ENCODE results near the gene KLF9. TPM values are rescaled to one million over a fixed set of nuclear protein-coding genes. Genes with fewer than 3 reads are reported as not detected.
"Not testable (repeated sequence)": the region's sequence is repeated elsewhere in the genome, so short reads cannot be mapped to it uniquely, and the experiment has no call there.

Gene KLF9
- total RNA-seq, 3 donors from 2014 or later (not counting 1 experiment from before 2014, with no cell fraction given): 47.7 to 79.3 (median 51.2) TPM

GRCh38 chr9:70402213-70402612 lies 12.2 kb downstream of the KLF9 start:
- H3K27ac Mint-ChIP-seq: no peak overlapping the region
- H3K36me3 Mint-ChIP-seq: no peaks in the 10 kb centered on the region
- DNase-seq (no peak), ATAC-seq (no peak)
- Histone ChIP-seq H3K27me3 (ENCODE audit: control insufficient read depth, insufficient read depth, low read length) (no peaks in the 10 kb centered on the region), H3K9me3 (ENCODE audit: control insufficient read depth, insufficient read depth, low read length) (no peaks in the 10 kb centered on the region), H3K27ac (ENCODE audit: low read length) (no peak overlapping the region), H3K4me1 (ENCODE audit: control insufficient read depth, insufficient read depth, low read length) (peaks cover 35% of the 10 kb centered on the region), H3K36me3 (ENCODE audit: control insufficient read depth, insufficient read depth, low read length) (no peaks in the 10 kb centered on the region), H3K4me3 (ENCODE audit: low read length) (no peak overlapping the region)
- H3K4me3 Mint-ChIP-seq: no peak overlapping the region
- H3K27me3 Mint-ChIP-seq (ENCODE audit: low read depth in 2 of 2): no peaks in the 10 kb centered on the region
- no peak for TF ChIP-seq CTCF (IDR thresholded peaks at IDR 0.05)
- intact Hi-C loops (cut with micrococcal nuclease): no loop called here
- no peaks in the 10 kb centered on the region for H3K9me3 Mint-ChIP-seq
- WGBS (ENCODE audit: insufficient coverage): no CpG with 5 or more reads among the region's 1 CpG
- H3K4me1 Mint-ChIP-seq: peaks cover 53 to 68% of the 10 kb centered on the region in 2 donors

GRCh38 chr9:70401241-70401640 lies 13.2 kb downstream of the KLF9 start:
- intact Hi-C loops (cut with micrococcal nuclease); H3K36me3 Mint-ChIP-seq: not testable (repeated sequence)
- H3K4me1 Mint-ChIP-seq: peaks cover 48 to 65% of the 10 kb centered on the region in 2 donors

GRCh38 chr9:70400107-70400892 lies 14.2 kb downstream of the KLF9 start:
- Mint-ChIP-seq H3K4me1 (peaks cover 47 to 62% of the 10 kb centered on the region in 2 donors), H3K36me3 (no peaks in the 10 kb centered on the region), H3K4me3 (no peak overlapping the region), H3K27me3 (ENCODE audit: low read depth in 2 of 2) (no peaks in the 10 kb centered on the region), H3K9me3 (no peaks in the 10 kb centered on the region), H3K27ac (peak overlapping the region; percentile 84 to 93)
- Histone ChIP-seq H3K9me3 (ENCODE audit: control insufficient read depth, insufficient read depth, low read length) (no peaks in the 10 kb centered on the region), H3K4me1 (ENCODE audit: control insufficient read depth, insufficient read depth, low read length) (peaks cover 37% of the 10 kb centered on the region), H3K27ac (ENCODE audit: low read length) (no peak overlapping the region), H3K27me3 (ENCODE audit: control insufficient read depth, insufficient read depth, low read length) (no peaks in the 10 kb centered on the region), H3K4me3 (ENCODE audit: low read length) (no peak overlapping the region), H3K36me3 (ENCODE audit: control insufficient read depth, insufficient read depth, low read length) (no peaks in the 10 kb centered on the region)
- 91% methylated on average over 5 of the region's 5 CpGs for WGBS (ENCODE audit: insufficient coverage)
- ATAC-seq (no peak), DNase-seq (no peak)
- TF ChIP-seq CTCF (IDR thresholded peaks at IDR 0.05): no peak
- intact Hi-C loops (cut with micrococcal nuclease): no loop called here

More at GRCh38 chr9:70401241-70401640, 13.2 kb downstream of the KLF9 start:
- ATAC-seq; H3K36me3 ChIP-seq (ENCODE audit: control insufficient read depth, insufficient read depth, low read length); H3K27me3 Mint-ChIP-seq (ENCODE audit: low read depth in 2 of 2); H3K9me3 Mint-ChIP-seq; H3K27me3 ChIP-seq (ENCODE audit: control insufficient read depth, insufficient read depth, low read length); H3K4me3 ChIP-seq (ENCODE audit: low read length); H3K4me3 Mint-ChIP-seq; H3K27ac Mint-ChIP-seq; H3K9me3 ChIP-seq (ENCODE audit: control insufficient read depth, insufficient read depth, low read length); H3K27ac ChIP-seq (ENCODE audit: low read length); DNase-seq: not testable (repeated sequence)
- over 99% methylated on average over 6 of the region's 6 CpGs for WGBS (ENCODE audit: insufficient coverage)
- H3K4me1 ChIP-seq (ENCODE audit: control insufficient read depth, insufficient read depth, low read length): peaks cover 36% of the 10 kb centered on the region

- no peaks in the 10 kb centered on the region for H3K36me3 ChIP-seq (ENCODE audit: control insufficient read depth, insufficient read depth, low read length)
- ATAC-seq (no peak), DNase-seq (no peak)
- H3K36me3 Mint-ChIP-seq: no peaks in the 10 kb centered on the region
- peak overlapping the region; percentile 64 for H3K4me3 Mint-ChIP-seq
- peaks cover 37% of the 10 kb centered on the region for H3K4me1 ChIP-seq (ENCODE audit: control insufficient read depth, insufficient read depth, low read length)
- H3K27me3 Mint-ChIP-seq (ENCODE audit: low read depth in 2 of 2): no peaks in the 10 kb centered on the region
- TF ChIP-seq CTCF (IDR thresholded peaks at IDR 0.05): no peak
- peaks cover 51 to 65% of the 10 kb centered on the region in 2 donors for H3K4me1 Mint-ChIP-seq
- H3K9me3 Mint-ChIP-seq: no peaks in the 10 kb centered on the region
- no peak overlapping the region for H3K4me3 ChIP-seq (ENCODE audit: low read length)
- H3K27me3 ChIP-seq (ENCODE audit: control insufficient read depth, insufficient read depth, low read length): no peaks in the 10 kb centered on the region
- no peaks in the 10 kb centered on the region for H3K9me3 ChIP-seq (ENCODE audit: control insufficient read depth, insufficient read depth, low read length)
- intact Hi-C loops (cut with micrococcal nuclease): no loop called here
- H3K27ac Mint-ChIP-seq: peak overlapping the region; percentile 84 to 93
- H3K27ac ChIP-seq (ENCODE audit: low read length): peak overlapping the region; percentile 83
Observed at GRCh38 chr9:70399141-70399540, 15.3 kb downstream of the KLF9 start.

Data from natural killer cell (primary cell).